Measurements from ENCODE around the gene PNISR.

DNA sequence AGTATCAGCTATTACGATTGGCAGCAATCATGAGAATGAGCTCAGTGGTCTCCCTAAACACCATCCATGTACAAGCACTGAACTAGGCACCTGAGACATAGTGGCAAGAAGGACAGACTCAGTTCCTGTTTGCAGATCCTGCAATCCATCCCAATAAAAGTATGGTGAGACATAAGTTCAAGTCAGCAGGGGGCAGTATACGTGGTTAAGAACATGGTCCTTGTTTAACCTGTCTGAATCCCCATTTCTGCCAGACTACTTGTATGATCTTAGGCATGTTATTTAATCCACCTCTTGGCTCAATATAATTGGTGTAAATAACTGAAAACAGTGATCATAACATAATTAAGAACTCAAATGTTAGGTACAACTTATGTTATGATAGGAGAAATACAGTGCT is 33.2 kb upstream of the PNISR start:
- TF ChIP-seq, protein P1, sequence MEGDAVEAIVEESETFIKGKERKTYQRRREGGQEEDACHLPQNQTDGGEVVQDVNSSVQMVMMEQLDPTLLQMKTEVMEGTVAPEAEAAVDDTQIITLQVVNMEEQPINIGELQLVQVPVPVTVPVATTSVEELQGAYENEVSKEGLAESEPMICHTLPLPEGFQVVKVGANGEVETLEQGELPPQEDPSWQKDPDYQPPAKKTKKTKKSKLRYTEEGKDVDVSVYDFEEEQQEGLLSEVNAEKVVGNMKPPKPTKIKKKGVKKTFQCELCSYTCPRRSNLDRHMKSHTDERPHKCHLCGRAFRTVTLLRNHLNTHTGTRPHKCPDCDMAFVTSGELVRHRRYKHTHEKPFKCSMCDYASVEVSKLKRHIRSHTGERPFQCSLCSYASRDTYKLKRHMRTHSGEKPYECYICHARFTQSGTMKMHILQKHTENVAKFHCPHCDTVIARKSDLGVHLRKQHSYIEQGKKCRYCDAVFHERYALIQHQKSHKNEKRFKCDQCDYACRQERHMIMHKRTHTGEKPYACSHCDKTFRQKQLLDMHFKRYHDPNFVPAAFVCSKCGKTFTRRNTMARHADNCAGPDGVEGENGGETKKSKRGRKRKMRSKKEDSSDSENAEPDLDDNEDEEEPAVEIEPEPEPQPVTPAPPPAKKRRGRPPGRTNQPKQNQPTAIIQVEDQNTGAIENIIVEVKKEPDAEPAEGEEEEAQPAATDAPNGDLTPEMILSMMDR (IDR thresholded peaks at IDR 0.05; ENCODE audit: low read depth, low read length, missing input control) = peak; percentile 13
- no peak for TF ChIP-seq RXRA (IDR thresholded peaks at IDR 0.05)
- no peak for TF ChIP-seq GABPA (IDR thresholded peaks at IDR 0.05 in 1 of 2, conservative IDR thresholded peaks at IDR 0.05 in 1 of 2)

Measured in liver (tissue), 3 donors.